Left lung (tissue), 10 donors: ENCODE measurements around the gene SVIL. TPM values are rescaled to one million over a fixed set of nuclear protein-coding genes. Genes with fewer than 3 reads are reported as not detected.
A peak's percentile ranks its signal among the peaks of the same experiment; 100 is the strongest.
"Not testable (repeated sequence)": the region's sequence is repeated elsewhere in the genome, so short reads cannot be mapped to it uniquely, and the experiment has no call there.

ENCODE experiments used
- ATAC-seq: fragments of 200-7000 bp; cut with Tn5 transposase; one replicate; pipeline ENCODE4 v1.9.1; 2020; ENCODE audit warnings: moderate library complexity
- DNase-seq, 4 donors: peaks; one replicate each; pipeline ENCODE4 v3.0.0-alpha.2; 2013 to 2020
- H3K27ac ChIP-seq, 2 donors: fragments of 200-600 bp; sonication (generic) in 1 of 2; one replicate each; pipeline versions ENCODE4 v1.5.0 to v1.8.0; 2020 to 2021
- H3K27me3 ChIP-seq, 2 donors: fragments of 200-600 bp; sonication (generic) in 1 of 2; one replicate each; pipeline versions ENCODE4 v1.5.0 to v1.8.0; 2020 to 2021
- H3K36me3 ChIP-seq, 2 donors: fragments of 200-600 bp; sonication (generic) in 1 of 2; one replicate each; pipeline versions ENCODE4 v1.5.0 to v1.8.0; 2020 to 2021
- H3K4me1 ChIP-seq, 2 donors: fragments of 200-600 bp; one replicate each; pipeline ENCODE4 v1.8.0; 2021
- H3K4me3 ChIP-seq, 2 donors: fragments of 200-600 bp; sonication (generic) in 1 of 2; one replicate each; pipeline versions ENCODE4 v1.5.0 to v1.8.0; 2020 to 2021; ENCODE audit warnings: mild to moderate bottlenecking in 1 of 2
- H3K9me3 ChIP-seq, 2 donors: fragments of 200-600 bp; sonication (generic) in 1 of 2; one replicate each; pipeline versions ENCODE4 v1.5.0 to v1.8.0; 2020 to 2021
- CTCF ChIP-seq, 2 donors: fragments of 200-600 bp; sonication (generic) in 1 of 2; IDR thresholded peaks; one replicate each; pipeline versions ENCODE4 v1.5.0 to v1.8.0; 2021; ENCODE audit warnings: antibody characterized with exemption in 2 of 2
- intact Hi-C, 2 donors: fragments of 100-400 bp; cut with DNase I; formaldehyde crosslinking; loops; one replicate each; pipeline versions ENCODE4 v1.11.2 to v1.14.2; 2022
- polyA plus RNA-seq, 6 donors: library from polyadenylated mRNA; unstranded; fragments of 120-200 nt; gene quantifications; one replicate each; pipeline ENCODE4 v1.2.1, GENCODE V29; 2013; ENCODE audit not compliant: insufficient read length in 6 of 6
- total RNA-seq, 2 donors: library from RNA; stranded (reverse); fragmentation: NEBNext Ultra II Directional; extraction: Animal tissue kit (Norgen Biotek cat#: 25700); gene quantifications; one replicate each; pipeline ENCODE4 v1.2.1, GENCODE V29; 2021
- donor health status: DM: no; HTN: yes; CAD: no.
- donor health status: DM: no; HTN: no; CAD: no.

Gene SVIL
- total and polyA plus RNA-seq, 8 donors = 49.3 to 103 (median 54.9) TPM

GRCh38 chr10:29588629-29589421 lies 45.9 kb downstream of the SVIL start:
- Histone ChIP-seq H3K4me1 (peaks cover 12 to 37% of the 10 kb centered on the region in 2 donors), H3K9me3 (no peaks in the 10 kb centered on the region), H3K27ac (peak overlapping the region in 1 of 2 donors; percentile 75), H3K36me3 (peaks cover 0 to 3% of the 10 kb centered on the region in 2 donors), H3K27me3 (no peaks in the 10 kb centered on the region), H3K4me3 (no peak overlapping the region)
- TF ChIP-seq CTCF (IDR thresholded peaks at IDR 0.05) = no peak
- intact Hi-C loops = no loop called here
- ATAC-seq = no peak
- no peak for DNase-seq

GRCh38 chr10:29587750-29588628 lies 46.8 kb downstream of the SVIL start:
- H3K27me3 ChIP-seq, H3K9me3 ChIP-seq, intact Hi-C loops, H3K4me3 ChIP-seq, H3K36me3 ChIP-seq, DNase-seq, ATAC-seq: not testable (repeated sequence)
- peaks cover 12 to 37% of the 10 kb centered on the region in 2 donors for H3K4me1 ChIP-seq
- H3K27ac ChIP-seq = peak overlapping the region in 1 of 2 donors; percentile 75

GRCh38 chr10:29587102-29587749 lies 47.5 kb downstream of the SVIL start:
- H3K4me3 ChIP-seq, ATAC-seq, DNase-seq, H3K9me3 ChIP-seq, H3K27me3 ChIP-seq, intact Hi-C loops, H3K36me3 ChIP-seq: not testable (repeated sequence)
- Histone ChIP-seq H3K27ac (peak overlapping the region in 1 of 2 donors; percentile 45), H3K4me1 (peaks cover 12 to 37% of the 10 kb centered on the region in 2 donors)

DNA sequence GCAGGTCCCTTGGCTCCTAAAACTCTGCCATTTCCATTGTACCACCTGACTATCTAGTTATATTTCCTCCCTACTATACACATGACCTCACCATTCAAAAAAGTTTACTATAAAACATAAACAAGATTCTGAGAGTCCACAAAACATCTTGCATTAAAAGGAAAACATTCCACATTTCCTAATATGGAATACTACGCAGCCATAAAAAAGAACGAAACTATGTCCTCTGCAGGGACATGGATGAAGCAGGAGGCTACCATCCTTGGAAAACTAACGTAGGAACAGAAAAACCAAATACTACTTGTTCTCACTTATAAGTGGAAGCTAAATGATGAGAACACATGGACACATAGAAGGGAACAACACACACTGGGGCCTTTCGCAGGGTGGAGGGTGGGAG lies 48.3 kb downstream of the SVIL start:
- no peak for TF ChIP-seq CTCF (IDR thresholded peaks at IDR 0.05)
- no peak overlapping the region for H3K27ac ChIP-seq
- ATAC-seq = no peak
- no peaks in the 10 kb centered on the region for H3K27me3 ChIP-seq
- DNase-seq = no peak
- H3K9me3 ChIP-seq = no peaks in the 10 kb centered on the region
- H3K4me1 ChIP-seq = peaks cover 12 to 37% of the 10 kb centered on the region in 2 donors
- H3K4me3 ChIP-seq = no peak overlapping the region
- H3K36me3 ChIP-seq = peaks cover 0 to 3% of the 10 kb centered on the region in 2 donors
- intact Hi-C loops = no loop called here

DNA sequence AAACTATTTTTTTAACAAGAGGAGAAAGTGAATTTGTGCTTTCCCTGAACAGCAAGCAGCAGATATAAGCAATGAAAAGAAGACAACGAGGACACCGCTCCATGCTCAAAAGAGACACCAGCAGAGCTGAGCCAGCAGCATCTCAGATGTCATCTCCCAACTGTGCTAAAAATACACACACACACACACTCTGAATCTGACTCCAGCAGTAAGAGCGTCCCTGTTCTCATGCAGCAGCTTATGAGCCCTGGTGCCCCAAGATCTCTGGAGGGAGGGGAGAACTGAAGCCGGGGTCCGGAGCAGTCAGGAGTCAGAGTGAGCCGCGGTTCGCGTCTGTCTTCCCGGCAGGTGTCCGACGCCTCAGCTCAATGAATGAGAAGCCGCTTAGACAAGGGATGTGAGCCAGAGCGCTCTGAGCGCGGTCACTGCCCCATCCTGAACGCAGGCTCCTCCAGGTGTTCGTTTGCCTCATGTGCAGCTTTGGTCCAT lies 49.2 kb downstream of the SVIL start:
- DNase-seq (no peak), ATAC-seq (no peak)
- Histone ChIP-seq H3K27ac (no peak overlapping the region), H3K4me3 (no peak overlapping the region), H3K36me3 (peaks cover 0 to 3% of the 10 kb centered on the region in 2 donors), H3K4me1 (peaks cover 5 to 28% of the 10 kb centered on the region in 2 donors), H3K9me3 (no peaks in the 10 kb centered on the region), H3K27me3 (no peaks in the 10 kb centered on the region)
- intact Hi-C loops = no loop called here
- no peak for TF ChIP-seq CTCF (IDR thresholded peaks at IDR 0.05)
